Testis (tissue), 2 donors: Measurements from ENCODE around the gene RFX2.

Source experiments
- POLR2A ChIP-seq: fragments of 450-650 bp; IDR thresholded peaks from one replicate; pipeline ENCODE4 v1.6.1; 2017; ENCODE audit warnings: antibody characterized with exemption, mild to moderate bottlenecking, moderate library complexity
- TF ChIP-seq, protein P1 (sequence below), 3 experiments: fragments of 450-650 bp in 2 of 3; fragments of 200-600 bp in 1 of 3; sonication (generic) in 1 of 3; IDR thresholded peaks; one replicate each; pipeline ENCODE4 v1.5.1; 2016 to 2019; ENCODE audit warnings: antibody characterized with exemption in 3 of 3, mild to moderate bottlenecking in 2 of 3, moderate library complexity in 1 of 3

DNA sequence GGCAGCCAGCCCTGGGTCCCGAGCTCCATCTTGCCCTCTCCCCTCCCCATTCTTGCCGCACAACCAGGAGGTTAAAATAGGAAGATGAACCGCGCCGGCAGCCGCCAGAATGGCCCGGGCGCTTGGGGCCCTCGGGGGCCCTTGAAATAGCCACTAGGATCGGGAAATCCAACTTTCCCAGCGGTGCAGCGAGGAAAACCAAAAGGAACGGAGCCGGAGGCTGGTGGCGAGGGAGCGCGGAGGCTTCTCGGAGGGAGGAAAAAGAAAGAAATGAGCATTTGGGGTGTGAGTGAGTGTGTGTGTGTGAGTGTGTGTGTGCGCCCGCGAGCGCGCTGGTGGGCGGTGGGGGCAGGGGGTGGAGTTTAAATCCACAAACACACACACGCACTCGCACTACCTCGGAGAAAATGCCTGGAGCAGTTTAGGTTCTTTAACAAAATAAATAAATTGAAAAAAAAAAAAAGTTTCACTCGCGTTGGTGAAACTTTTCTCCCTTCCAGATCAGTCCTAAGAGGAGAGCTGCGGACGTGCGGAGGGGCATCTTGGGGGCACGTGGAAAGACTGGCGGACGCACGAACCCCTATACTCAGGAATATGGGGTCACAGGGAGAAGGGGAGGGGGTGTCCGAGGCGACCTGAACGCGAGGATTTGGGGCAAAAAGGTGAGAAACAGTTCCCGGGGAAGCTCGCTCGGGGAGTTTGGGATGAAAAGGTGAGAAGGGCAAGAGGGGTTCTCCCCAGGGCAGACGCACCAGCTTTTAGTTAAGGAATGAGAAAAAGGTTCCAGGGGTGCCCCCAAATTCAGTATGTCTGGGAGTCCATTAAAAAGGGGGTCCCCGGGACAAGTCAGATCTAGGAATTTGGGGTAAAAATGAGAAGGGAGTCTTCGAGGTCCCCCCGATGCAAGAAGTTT, 1.3 kb downstream of the RFX2 start:
- TF ChIP-seq, protein P1, sequence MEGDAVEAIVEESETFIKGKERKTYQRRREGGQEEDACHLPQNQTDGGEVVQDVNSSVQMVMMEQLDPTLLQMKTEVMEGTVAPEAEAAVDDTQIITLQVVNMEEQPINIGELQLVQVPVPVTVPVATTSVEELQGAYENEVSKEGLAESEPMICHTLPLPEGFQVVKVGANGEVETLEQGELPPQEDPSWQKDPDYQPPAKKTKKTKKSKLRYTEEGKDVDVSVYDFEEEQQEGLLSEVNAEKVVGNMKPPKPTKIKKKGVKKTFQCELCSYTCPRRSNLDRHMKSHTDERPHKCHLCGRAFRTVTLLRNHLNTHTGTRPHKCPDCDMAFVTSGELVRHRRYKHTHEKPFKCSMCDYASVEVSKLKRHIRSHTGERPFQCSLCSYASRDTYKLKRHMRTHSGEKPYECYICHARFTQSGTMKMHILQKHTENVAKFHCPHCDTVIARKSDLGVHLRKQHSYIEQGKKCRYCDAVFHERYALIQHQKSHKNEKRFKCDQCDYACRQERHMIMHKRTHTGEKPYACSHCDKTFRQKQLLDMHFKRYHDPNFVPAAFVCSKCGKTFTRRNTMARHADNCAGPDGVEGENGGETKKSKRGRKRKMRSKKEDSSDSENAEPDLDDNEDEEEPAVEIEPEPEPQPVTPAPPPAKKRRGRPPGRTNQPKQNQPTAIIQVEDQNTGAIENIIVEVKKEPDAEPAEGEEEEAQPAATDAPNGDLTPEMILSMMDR (IDR thresholded peaks at IDR 0.05) = no peak
- TF ChIP-seq POLR2A = no peak
